Activated CD4-positive, alpha-beta T cell treated with anti-CD3 and anti-CD28 coated beads, Interleukin-2, amount 10 ng/mL, durations not matched to agents 7 days and 5 days (primary cell): ENCODE data around the gene FAM25A. TPM values are rescaled to one million over a fixed set of nuclear protein-coding genes. Genes with fewer than 3 reads are reported as not detected.

ENCODE experiments used
- CTCF ChIA-PET: fragments of 350-600 bp; sonication (Branson Sonifier 250); formaldehyde crosslinking; loops from one replicate; lab custom pipeline; 2021; ENCODE audit warnings: antibody characterized with exemption; lab: Charles Lee
- POLR2A ChIA-PET: fragments of 350-600 bp; sonication (Branson Sonifier 250); formaldehyde crosslinking; loops from one replicate; lab custom pipeline; 2021; ENCODE audit warnings: antibody characterized with exemption; lab: Charles Lee
- DNase-seq: peaks from one replicate; pipeline ENCODE4 v3.0.0-alpha.2; 2020
- H3K27ac Mint-ChIP-seq: one replicate; pipeline ENCODE4 v1.8.0; 2021; ENCODE audit warnings: mild to moderate bottlenecking, moderate library complexity, mixed read lengths
- H3K27me3 Mint-ChIP-seq: one replicate; pipeline ENCODE4 v1.8.0; 2021; ENCODE audit warnings: mixed read lengths
- H3K36me3 Mint-ChIP-seq: one replicate; pipeline ENCODE4 v1.8.0; 2021; ENCODE audit warnings: low read depth, mixed read lengths
- H3K4me1 Mint-ChIP-seq: one replicate; pipeline ENCODE4 v1.8.0; 2021; ENCODE audit warnings: mixed read lengths
- H3K4me3 Mint-ChIP-seq: one replicate; pipeline ENCODE4 v1.8.0; 2021; ENCODE audit warnings: mild to moderate bottlenecking, moderate library complexity, mixed read lengths
- H3K9me3 Mint-ChIP-seq: one replicate; pipeline ENCODE4 v1.8.0; 2021; ENCODE audit warnings: mixed read lengths
- total RNA-seq, 2 experiments: library from RNA; stranded (reverse); gene quantifications; one replicate each; pipeline ENCODE4 v1.2.3, GENCODE V29; 2021

The FAM25A gene
- total RNA-seq, 2 experiments from 2014 or later, result not detected

DNA sequence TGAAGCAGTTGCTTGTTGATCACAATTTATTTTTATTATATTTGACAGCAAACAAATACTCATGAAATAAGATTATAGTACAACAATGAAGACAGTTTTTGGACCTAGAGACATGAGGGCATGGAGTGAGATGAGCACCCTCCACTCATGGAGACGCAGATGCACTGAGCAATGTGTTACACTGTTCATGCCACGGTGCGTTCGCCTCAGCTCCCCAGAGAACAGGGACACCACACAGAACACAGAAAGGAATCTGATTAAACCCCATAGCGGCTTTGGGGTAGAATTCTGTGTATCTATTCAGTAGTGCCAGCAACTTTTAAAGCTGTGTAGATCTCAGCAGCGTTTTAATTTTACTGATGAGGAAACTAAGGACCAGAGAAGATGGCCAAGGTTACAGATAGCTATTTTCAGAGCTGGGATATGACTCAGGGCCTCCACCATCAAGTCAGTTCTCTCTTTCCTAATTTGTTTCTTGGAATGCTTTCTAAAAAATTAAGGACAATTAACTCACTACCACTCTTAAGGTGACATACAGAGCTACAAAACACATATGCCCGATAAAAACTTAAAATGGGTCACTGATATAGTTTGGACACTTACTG lies 33.6 kb downstream of the FAM25A start:
- H3K4me1 Mint-ChIP-seq, result no peaks in the 10 kb centered on the region
- no peak overlapping the region for H3K4me3 Mint-ChIP-seq
- H3K27me3 Mint-ChIP-seq, result no peaks in the 10 kb centered on the region
- ChIA-PET CTCF (interaction anchor here (1.3 to 2.0 kb wide), 5 partner anchors 9 to 32 kb away, joined by 3 to 5 read pairs (median 3); no protein-coding TSS in a partner anchor), POLR2A (no interaction called here)
- peaks cover 40% of the 10 kb centered on the region for H3K36me3 Mint-ChIP-seq
- DNase-seq, result no peak
- H3K27ac Mint-ChIP-seq, result no peak overlapping the region
- H3K9me3 Mint-ChIP-seq, result no peaks in the 10 kb centered on the region

- CTCF ChIA-PET, result interaction anchor here (1.4 to 2.0 kb wide), 4 partner anchors 11 to 31 kb away, joined by 3 to 5 read pairs (median 3); no protein-coding TSS in a partner anchor
- POLR2A ChIA-PET, result no interaction called here
- H3K27ac Mint-ChIP-seq, result no peak overlapping the region
Measured at GRCh38 chr10:87054373-87055295, 34.5 kb downstream of the FAM25A start.

DNA sequence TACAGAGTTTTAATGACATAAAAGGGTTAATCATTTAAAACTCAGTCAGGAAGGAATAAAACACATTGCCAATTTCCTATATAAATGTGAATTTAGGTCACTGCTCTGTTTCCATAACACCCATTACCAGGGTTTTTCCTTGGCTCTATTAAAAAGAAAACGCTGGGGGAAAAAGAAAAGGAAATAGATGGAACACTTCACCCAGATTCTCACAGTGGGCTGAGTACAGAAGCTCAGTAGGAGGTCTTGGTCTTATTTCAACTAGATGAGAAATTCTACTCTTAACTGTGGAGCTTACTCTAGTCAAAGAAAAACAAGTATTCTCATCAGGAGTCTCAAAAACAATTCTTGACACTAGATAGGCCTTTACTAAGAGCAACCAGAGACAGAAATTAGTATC lies 38.1 kb downstream of the FAM25A start:
- ChIA-PET CTCF (no interaction called here), POLR2A (no interaction called here)
- H3K27ac Mint-ChIP-seq, result no peak overlapping the region
- peaks cover 45% of the 10 kb centered on the region for H3K36me3 Mint-ChIP-seq
- H3K9me3 Mint-ChIP-seq, result no peaks in the 10 kb centered on the region
- DNase-seq, result no peak
- H3K4me1 Mint-ChIP-seq, result no peaks in the 10 kb centered on the region
- no peak overlapping the region for H3K4me3 Mint-ChIP-seq
- no peaks in the 10 kb centered on the region for H3K27me3 Mint-ChIP-seq

More at GRCh38 chr10:87054373-87055295, 34.5 kb downstream of the FAM25A start:
- Mint-ChIP-seq H3K4me1 (no peaks in the 10 kb centered on the region), H3K9me3 (no peaks in the 10 kb centered on the region), H3K36me3 (peaks cover 43% of the 10 kb centered on the region), H3K4me3 (no peak overlapping the region), H3K27me3 (no peaks in the 10 kb centered on the region)
- no peak for DNase-seq

DNA sequence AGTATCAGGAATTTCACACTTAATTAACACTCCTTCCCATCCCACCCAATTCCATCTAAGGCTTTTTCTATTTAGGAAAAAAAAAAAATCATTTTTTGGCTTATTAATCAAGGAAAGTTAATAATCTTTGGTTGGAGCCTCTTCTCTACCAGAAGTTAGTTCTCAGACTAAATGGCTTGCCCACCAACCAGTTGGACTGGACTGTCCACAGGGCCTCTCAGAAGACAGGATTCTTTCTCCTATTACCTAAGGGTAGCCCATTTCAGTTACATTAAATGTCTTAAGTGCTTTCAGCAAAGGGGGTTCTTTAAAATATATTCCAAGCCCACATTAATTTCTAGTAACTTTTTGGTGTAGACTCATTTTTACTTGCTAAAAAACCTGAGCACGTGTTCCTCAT lies 39.3 kb downstream of the FAM25A start:
- no peak for DNase-seq
- no peaks in the 10 kb centered on the region for H3K4me1 Mint-ChIP-seq
- H3K27ac Mint-ChIP-seq, result no peak overlapping the region
- no peaks in the 10 kb centered on the region for H3K27me3 Mint-ChIP-seq
- H3K36me3 Mint-ChIP-seq, result peaks cover 49% of the 10 kb centered on the region
- ChIA-PET POLR2A (no interaction called here), CTCF (interaction anchor here (1.2 kb wide), 1 partner anchor 19 kb away, joined by 3 read pairs; no protein-coding TSS in a partner anchor)
- H3K4me3 Mint-ChIP-seq, result no peak overlapping the region
- no peaks in the 10 kb centered on the region for H3K9me3 Mint-ChIP-seq

DNA sequence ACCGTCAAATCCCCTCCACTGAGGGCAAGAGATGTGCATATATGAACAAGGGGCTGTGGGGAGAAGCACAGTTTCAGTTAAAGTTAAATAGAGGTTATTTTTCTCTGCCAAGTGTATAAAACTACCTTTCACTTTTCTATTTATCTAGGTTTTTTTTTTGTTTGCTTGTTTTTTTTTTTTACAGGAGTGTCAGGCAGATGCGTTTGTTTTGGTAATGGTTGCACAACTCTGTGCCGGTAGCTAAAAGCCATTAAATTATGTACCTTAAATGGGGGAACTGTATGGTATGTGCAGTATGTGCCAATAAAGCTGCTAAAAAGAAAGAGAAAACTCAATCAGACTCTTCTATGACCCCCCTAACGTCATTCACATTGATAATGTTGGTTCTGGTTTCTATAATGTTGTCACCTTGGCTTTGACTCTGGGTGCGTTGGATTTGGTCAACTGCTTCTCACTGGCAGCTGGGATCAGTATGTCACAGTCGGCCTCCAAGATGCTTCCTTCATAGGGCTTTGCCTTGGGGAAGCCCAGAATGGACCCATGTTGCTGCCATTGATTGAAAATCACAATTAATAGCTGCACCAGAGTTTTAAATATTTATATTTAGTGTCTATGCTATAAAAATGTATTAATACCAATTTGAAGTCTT lies 40.3 kb downstream of the FAM25A start:
- Mint-ChIP-seq H3K4me3 (no peak overlapping the region), H3K9me3 (no peaks in the 10 kb centered on the region), H3K27ac (no peak overlapping the region), H3K27me3 (no peaks in the 10 kb centered on the region), H3K36me3 (peaks cover 49% of the 10 kb centered on the region), H3K4me1 (no peaks in the 10 kb centered on the region)
- ChIA-PET POLR2A (no interaction called here), CTCF (interaction anchor here (1.2 kb wide), 1 partner anchor 18 kb away, joined by 3 read pairs; no protein-coding TSS in a partner anchor)
- DNase-seq, result no peak

DNA sequence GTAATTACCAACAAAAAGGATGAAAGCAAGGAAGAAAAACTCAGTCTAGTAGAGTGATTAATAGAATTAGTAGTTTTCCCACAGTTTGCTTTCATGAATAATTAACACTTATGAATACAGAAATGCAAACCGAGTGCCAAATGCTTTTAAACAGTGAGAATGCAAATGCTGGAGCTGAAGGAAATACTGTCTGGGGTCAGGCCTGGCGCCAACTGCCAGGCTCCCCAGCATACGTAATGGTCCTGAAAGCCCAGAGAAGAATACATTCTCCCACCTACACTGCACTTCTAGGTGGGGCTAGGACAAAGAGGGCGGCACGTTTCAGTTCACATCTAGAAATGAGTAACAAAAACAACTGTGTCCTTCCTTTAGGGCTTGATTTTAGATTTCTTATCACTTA lies 44.6 kb downstream of the FAM25A start:
- Mint-ChIP-seq H3K27me3 (no peaks in the 10 kb centered on the region), H3K9me3 (no peaks in the 10 kb centered on the region), H3K27ac (no peak overlapping the region), H3K36me3 (peaks cover 52% of the 10 kb centered on the region), H3K4me1 (no peaks in the 10 kb centered on the region), H3K4me3 (no peak overlapping the region)
- DNase-seq, result no peak
- ChIA-PET POLR2A (no interaction called here), CTCF (interaction anchor here (0.8 kb wide), 1 partner anchor 371 kb away, joined by 3 read pairs; no protein-coding TSS in a partner anchor)

GRCh38 chr10:87066178-87066577 lies 46.1 kb downstream of the FAM25A start:
- no peak for DNase-seq
- no peaks in the 10 kb centered on the region for H3K9me3 Mint-ChIP-seq
- ChIA-PET POLR2A (no interaction called here), CTCF (interaction anchor here (1.1 kb wide), 1 partner anchor 12 kb away, joined by 5 read pairs; no protein-coding TSS in a partner anchor)
- no peak overlapping the region for H3K4me3 Mint-ChIP-seq
- H3K36me3 Mint-ChIP-seq, result peaks cover 44% of the 10 kb centered on the region
- no peaks in the 10 kb centered on the region for H3K27me3 Mint-ChIP-seq
- H3K27ac Mint-ChIP-seq, result no peak overlapping the region
- H3K4me1 Mint-ChIP-seq, result no peaks in the 10 kb centered on the region

DNA sequence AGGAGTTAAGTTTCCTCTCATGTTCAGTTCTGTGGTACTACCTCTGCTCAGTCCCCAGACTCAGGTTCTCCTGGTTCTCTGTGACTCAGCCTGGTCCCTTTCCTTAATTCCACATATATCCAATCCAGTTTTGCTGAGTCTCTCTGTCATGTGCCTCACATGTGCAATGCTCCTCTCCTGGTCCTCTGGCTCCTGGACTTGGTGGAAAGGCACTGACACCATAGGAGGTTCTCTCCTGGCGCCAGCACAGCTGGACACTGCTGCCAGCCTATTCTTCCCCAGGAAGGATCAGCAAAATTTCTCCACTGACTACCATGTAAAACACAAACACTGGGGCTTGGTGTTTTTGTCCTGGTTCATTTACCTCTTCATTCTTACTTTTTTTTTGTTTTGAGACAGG lies 46.8 kb downstream of the FAM25A start:
- Mint-ChIP-seq H3K4me3 (no peak overlapping the region), H3K4me1 (no peaks in the 10 kb centered on the region), H3K36me3 (peaks cover 45% of the 10 kb centered on the region), H3K9me3 (no peaks in the 10 kb centered on the region), H3K27me3 (no peaks in the 10 kb centered on the region), H3K27ac (no peak overlapping the region)
- DNase-seq, result no peak
- ChIA-PET POLR2A (interaction anchor here (0.6 kb wide), 1 partner anchor 17 kb away, joined by 3 read pairs; no protein-coding TSS in a partner anchor), CTCF (interaction anchor here (0.7 kb wide), 1 partner anchor 27 kb away, joined by 4 read pairs; no protein-coding TSS in a partner anchor)

DNA sequence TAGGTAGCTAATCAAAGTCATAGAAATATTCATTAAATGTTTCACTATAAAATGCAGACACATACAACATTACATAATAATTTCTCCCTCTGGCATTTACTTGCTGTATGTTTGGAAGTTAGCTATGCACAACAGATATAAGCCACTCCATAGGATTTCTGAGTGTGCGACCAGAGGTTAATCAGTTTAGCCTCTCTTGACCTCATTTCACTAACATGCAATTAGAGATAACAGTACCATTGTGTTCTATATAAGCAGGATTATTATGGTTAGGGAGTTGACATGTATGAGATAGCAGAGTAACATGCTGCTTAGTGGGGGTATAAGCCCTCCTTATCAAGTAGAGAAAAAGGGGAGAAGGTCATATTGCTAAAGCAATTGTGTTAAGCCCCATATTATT lies 48.2 kb downstream of the FAM25A start:
- H3K36me3 Mint-ChIP-seq, result peaks cover 44% of the 10 kb centered on the region
- H3K27me3 Mint-ChIP-seq, result no peaks in the 10 kb centered on the region
- ChIA-PET CTCF (interaction anchor here (1.4 kb wide), 1 partner anchor 14 kb away, joined by 3 read pairs; no protein-coding TSS in a partner anchor), POLR2A (no interaction called here)
- no peak overlapping the region for H3K4me3 Mint-ChIP-seq
- no peaks in the 10 kb centered on the region for H3K9me3 Mint-ChIP-seq
- no peaks in the 10 kb centered on the region for H3K4me1 Mint-ChIP-seq
- DNase-seq, result no peak
- no peak overlapping the region for H3K27ac Mint-ChIP-seq

GRCh38 chr10:87072449-87072848 lies 52.4 kb downstream of the FAM25A start:
- H3K4me3 Mint-ChIP-seq, result no peak overlapping the region
- POLR2A ChIA-PET, result no interaction called here
- DNase-seq, result no peak
- CTCF ChIA-PET, result no interaction called here
- no peak overlapping the region for H3K27ac Mint-ChIP-seq
- H3K36me3 Mint-ChIP-seq, result peaks cover 22% of the 10 kb centered on the region
- H3K27me3 Mint-ChIP-seq, result no peaks in the 10 kb centered on the region
- no peaks in the 10 kb centered on the region for H3K4me1 Mint-ChIP-seq
- no peaks in the 10 kb centered on the region for H3K9me3 Mint-ChIP-seq
